Smooth muscle cell (in vitro differentiated cells): Measurements from ENCODE around the gene YIPF7. TPM values are rescaled to one million over a fixed set of nuclear protein-coding genes. Genes with fewer than 3 reads are reported as not detected.
A peak's percentile ranks its signal among the peaks of the same experiment; 100 is the strongest.

ENCODE experiments used
- DNase-seq: peaks from one replicate; lab custom pipeline; 2025; ENCODE audit not compliant: unreplicated experiment; lab: John Stamatoyannopoulos, UW
- H2AFZ ChIP-seq: fragments of 200-600 bp; sonication (generic); 2 replicates; pipeline ENCODE4 v1.6.0; 2016; ENCODE audit warnings: antibody characterized with exemption, low read depth, mild to moderate bottlenecking
- H3F3A ChIP-seq: fragments of 200-600 bp; sonication (generic); 2 replicates; pipeline ENCODE4 v1.6.0; 2017; ENCODE audit warnings: antibody characterized with exemption, low read depth
- H3K27ac ChIP-seq: fragments of 200-600 bp; sonication (generic); 2 replicates; pipeline ENCODE4 v1.5.1; 2016; ENCODE audit warnings: low read depth, mild to moderate bottlenecking
- H3K27me3 ChIP-seq: fragments of 200-600 bp; sonication (generic); 2 replicates; pipeline ENCODE4 v1.6.1; 2016; ENCODE audit warnings: low read depth, mild to moderate bottlenecking
- H3K36me3 ChIP-seq: fragments of 200-600 bp; sonication (generic); 2 replicates; pipeline ENCODE4 v1.5.1; 2016; ENCODE audit warnings: low read depth
- H3K4me1 ChIP-seq: fragments of 200-600 bp; sonication (generic); 2 replicates; pipeline ENCODE4 v1.5.1; 2016; ENCODE audit warnings: low read depth
- H3K4me2 ChIP-seq: fragments of 200-600 bp; sonication (generic); 2 replicates; pipeline ENCODE4 v1.6.0; 2016; ENCODE audit warnings: mild to moderate bottlenecking
- H3K4me3 ChIP-seq: fragments of 200-600 bp; sonication (generic); 2 replicates; pipeline ENCODE4 v1.5.1; 2016; ENCODE audit warnings: mild to moderate bottlenecking
- H3K79me2 ChIP-seq: fragments of 200-600 bp; sonication (generic); 2 replicates; pipeline ENCODE4 v1.6.0; 2016; ENCODE audit warnings: low read depth, mild to moderate bottlenecking
- H3K9ac ChIP-seq: fragments of 200-600 bp; sonication (generic); 2 replicates; pipeline ENCODE4 v1.6.0; 2016; ENCODE audit warnings: low read depth
- H3K9me3 ChIP-seq: fragments of 200-600 bp; sonication (generic); replicated peaks from 2 replicates; pipeline ENCODE4 v1.5.1; 2016; ENCODE audit warnings: low read depth
- H4K20me1 ChIP-seq: fragments of 200-600 bp; sonication (generic); 2 replicates; pipeline ENCODE4 v1.6.0; 2016; ENCODE audit warnings: low read depth
- CTCF ChIP-seq: fragments of 200-600 bp; sonication (generic); IDR thresholded peaks from 2 replicates; pipeline ENCODE4 v1.5.1; 2017; ENCODE audit warnings: borderline replicate concordance, mild to moderate bottlenecking, antibody characterized with exemption; ENCODE audit not compliant: insufficient read depth, poor library complexity, severe bottlenecking
- WGBS: methylation state at CpG from one replicate; pipeline ENCODE4 v1.1.7; 2016; ENCODE audit warnings: low lambda C conversion rate; 5-methylcytosine and 5-hydroxymethylcytosine counted together
- polyA plus RNA-seq: library from polyadenylated mRNA; unstranded; fragments of >200 nt; fragmentation: Nextera tagmentation; extraction: Ambion mirVana; gene quantifications from 2 replicates; pipeline ENCODE4 v1.2.1, GENCODE V29; 2016
- total RNA-seq: library from RNA; depleted of rRNA; stranded (reverse); fragments of >200 nt; gene quantifications from 2 replicates; pipeline ENCODE4 v1.2.3, GENCODE V29; 2014

The YIPF7 gene
- total and polyA plus RNA-seq, 2 experiments from 2014 or later, result not detected

GRCh38 chr4:44679060-44679459 lies 27.6 kb upstream of the YIPF7 start:
- no peak for DNase-seq
- Histone ChIP-seq H3K27ac (peak overlapping the region; percentile 84), H3F3A (no peaks in the 10 kb centered on the region), H3K4me2 (peak overlapping the region; percentile 85), H3K4me3 (peak overlapping the region; percentile 73), H3K9me3 (no peaks in the 10 kb centered on the region), H2AFZ (peak overlapping the region; percentile 94), H3K4me1 (peaks cover 19% of the 10 kb centered on the region), H4K20me1 (no peaks in the 10 kb centered on the region), H3K27me3 (no peaks in the 10 kb centered on the region), H3K9ac (peak overlapping the region; percentile 92), H3K79me2 (peaks cover 28% of the 10 kb centered on the region), H3K36me3 (no peaks in the 10 kb centered on the region)
- TF ChIP-seq CTCF, result no peak
- WGBS, result 11% methylated on average over 3 of the region's 3 CpGs

- no peaks in the 10 kb centered on the region for H4K20me1 ChIP-seq
- peak within 1 kb of the TSS; percentile 94 for H2AFZ ChIP-seq
- WGBS, result under 1% methylated on average over 47 of the region's 57 CpGs
- peak within 1 kb of the TSS; percentile 85 for H3K4me2 ChIP-seq
- no peaks in the 10 kb centered on the region for H3K36me3 ChIP-seq
- H3K27me3 ChIP-seq, result no peaks in the 10 kb centered on the region
- TF ChIP-seq CTCF, result no peak
- H3K4me1 ChIP-seq, result peaks cover 19% of the 10 kb centered on the region
- peak within 1 kb of the TSS; percentile 92 for H3K9ac ChIP-seq
- peaks cover 28% of the 10 kb centered on the region for H3K79me2 ChIP-seq
- H3K27ac ChIP-seq, result peak within 1 kb of the TSS; percentile 84
- no peaks in the 10 kb centered on the region for H3F3A ChIP-seq
- DNase-seq, result peak; percentile 76
- no peaks in the 10 kb centered on the region for H3K9me3 ChIP-seq
- H3K4me3 ChIP-seq, result peak within 1 kb of the TSS; percentile 73
These were observed 26.9 kb upstream of the YIPF7 start, which contains the start of gene GUF1 for GRCh38 chr4:44678094-44679041. GUF1 (plus strand) TSS chr4:44678420; CDS start chr4:44678623, 203 bp downstream.

GRCh38 chr4:44675366-44675765 lies 23.9 kb upstream of the YIPF7 start:
- peaks cover 14% of the 10 kb centered on the region for H3K4me1 ChIP-seq
- H2AFZ ChIP-seq, result no peak overlapping the region
- no peaks in the 10 kb centered on the region for H3K36me3 ChIP-seq
- no peak overlapping the region for H3K9ac ChIP-seq
- H3K9me3 ChIP-seq, result no peaks in the 10 kb centered on the region
- DNase-seq, result no peak
- no peak for TF ChIP-seq CTCF
- H3F3A ChIP-seq, result no peaks in the 10 kb centered on the region
- H3K4me2 ChIP-seq, result no peak overlapping the region
- H3K27ac ChIP-seq, result no peak overlapping the region
- peaks cover 18% of the 10 kb centered on the region for H3K79me2 ChIP-seq
- H3K4me3 ChIP-seq, result no peak overlapping the region
- 76% methylated on average over 5 of the region's 5 CpGs for WGBS
- H3K27me3 ChIP-seq, result no peaks in the 10 kb centered on the region
- H4K20me1 ChIP-seq, result no peaks in the 10 kb centered on the region

GRCh38 chr4:44674471-44674870 lies 23.0 kb upstream of the YIPF7 start:
- H4K20me1 ChIP-seq, result no peaks in the 10 kb centered on the region
- peaks cover 9% of the 10 kb centered on the region for H3K79me2 ChIP-seq
- H3K4me3 ChIP-seq, result no peak overlapping the region
- H3K9ac ChIP-seq, result no peak overlapping the region
- no peak overlapping the region for H3K4me2 ChIP-seq
- WGBS, result 71% methylated on average over 1 of the region's 1 CpG
- no peak for DNase-seq
- H3K27ac ChIP-seq, result no peak overlapping the region
- no peaks in the 10 kb centered on the region for H3K27me3 ChIP-seq
- no peak overlapping the region for H2AFZ ChIP-seq
- TF ChIP-seq CTCF, result no peak
- H3K9me3 ChIP-seq, result no peaks in the 10 kb centered on the region
- H3K4me1 ChIP-seq, result peaks cover 5% of the 10 kb centered on the region
- no peaks in the 10 kb centered on the region for H3F3A ChIP-seq
- H3K36me3 ChIP-seq, result no peaks in the 10 kb centered on the region
